GM18517 (cell line): ENCODE data around the gene PGC.
A peak's percentile ranks its signal among the peaks of the same experiment; 100 is the strongest.

Experiments used
- ATAC-seq: cut with Tn5 transposase; IDR thresholded peaks from one replicate; pipeline ENCODE4 v1.9.1; 2021; ENCODE audit warnings: mild to moderate bottlenecking, moderate library complexity; ENCODE audit not compliant: unreplicated experiment

Gene PGC

GRCh38 chr6:41732149-41732548 is 15.0 kb downstream of the PGC start:
- ATAC-seq, result no peak

- no peak for ATAC-seq
These were observed 15.6 kb downstream of the PGC start for GRCh38 chr6:41731561-41732086.

- ATAC-seq, result no peak
These were observed 16.4 kb downstream of the PGC start for GRCh38 chr6:41730531-41731436.

- ATAC-seq, result no peak
These were observed 17.6 kb downstream of the PGC start for GRCh38 chr6:41729624-41730023.

- no peak for ATAC-seq
These were observed 18.2 kb downstream of the PGC start for GRCh38 chr6:41728954-41729353.

- ATAC-seq, result no peak
These were observed 18.9 kb downstream of the PGC start for GRCh38 chr6:41728073-41728936.

GRCh38 chr6:41727705-41728072 is 19.5 kb downstream of the PGC start:
- no peak for ATAC-seq

GRCh38 chr6:41726876-41727275 is 20.3 kb downstream of the PGC start:
- ATAC-seq, result no peak

GRCh38 chr6:41724586-41725501 is 22.4 kb downstream of the PGC start:
- ATAC-seq, result no peak

GRCh38 chr6:41724228-41724580 is 23.0 kb downstream of the PGC start:
- no peak for ATAC-seq

GRCh38 chr6:41723530-41724227 is 23.5 kb downstream of the PGC start:
- ATAC-seq, result peak; percentile 57

GRCh38 chr6:41722969-41723529 is 24.1 kb downstream of the PGC start:
- ATAC-seq, result no peak

- no peak for ATAC-seq
These were observed 25.8 kb downstream of the PGC start for GRCh38 chr6:41721414-41721813.

- no peak for ATAC-seq
These were observed 26.4 kb downstream of the PGC start for GRCh38 chr6:41720783-41721182.

- ATAC-seq, result no peak
These were observed 27.0 kb downstream of the PGC start for GRCh38 chr6:41720262-41720620.

- ATAC-seq, result no peak
These were observed 27.5 kb downstream of the PGC start for GRCh38 chr6:41719436-41720261.

- ATAC-seq, result no peak
These were observed 28.4 kb downstream of the PGC start for GRCh38 chr6:41718828-41719227.

GRCh38 chr6:41717392-41717736 is 29.8 kb downstream of the PGC start:
- no peak for ATAC-seq
